ENCODE measurements around the gene ATXN2L. TPM values are rescaled to one million over a fixed set of nuclear protein-coding genes. Genes with fewer than 3 reads are reported as not detected.
A peak's percentile ranks its signal among the peaks of the same experiment; 100 is the strongest.

ATXN2L gene
- total and polyA plus RNA-seq, 2 of the 4 experiments (the other 2 are of a cell fraction), result 12.9 to 58.8 TPM

DNA sequence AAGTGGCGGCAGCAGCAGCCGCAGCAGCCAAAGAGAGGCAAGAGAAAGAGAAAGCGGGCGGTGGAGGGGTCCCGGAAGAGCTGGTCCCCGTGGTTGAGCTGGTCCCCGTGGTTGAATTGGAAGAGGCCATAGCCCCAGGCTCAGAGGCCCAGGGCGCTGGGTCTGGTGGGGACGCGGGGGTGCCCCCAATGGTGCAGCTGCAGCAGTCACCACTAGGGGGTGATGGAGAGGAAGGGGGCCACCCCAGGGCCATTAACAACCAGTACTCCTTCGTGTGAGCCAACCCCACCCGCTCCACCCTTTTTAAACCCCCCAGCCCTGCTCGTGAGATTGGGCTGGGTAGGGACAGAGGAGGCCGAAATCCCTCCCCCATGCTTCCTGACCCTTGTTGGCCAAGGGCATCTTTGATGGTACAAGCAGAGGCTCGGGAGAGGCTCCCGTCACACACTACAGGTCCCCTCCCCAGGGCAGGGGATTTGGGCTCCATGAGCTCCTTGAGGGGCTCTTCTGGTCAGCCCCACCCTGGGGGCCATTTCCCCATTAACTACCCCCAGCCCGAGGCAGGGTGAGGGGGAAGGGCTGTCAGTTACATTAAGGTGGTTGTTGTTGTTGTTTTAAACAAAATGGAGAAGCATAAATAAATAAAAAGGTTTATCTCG, 50.9 kb downstream of the ATXN2L start:
- Histone ChIP-seq H2AK9ac (replicated peaks; ENCODE audit: low read depth, low read length, poor library complexity) (peak overlapping the region; percentile 37), H2BK120ac (ENCODE audit: low read depth, low read length) (no peak overlapping the region), H2AFZ (replicated peaks; ENCODE audit: low read length, poor library complexity) (no peak overlapping the region), H3K9ac (ENCODE audit: low read depth, low read length) (no peak overlapping the region), H2BK5ac (ENCODE audit: low read depth, low read length, poor library complexity, severe bottlenecking) (no peak overlapping the region), H4K8ac (ENCODE audit: low read depth in 2 of 2, low read length in 2 of 2) (no peak overlapping the region), H3K18ac (ENCODE audit: low read depth, low read length) (no peak overlapping the region), H3K56ac (ENCODE audit: extremely low read depth, insufficient read depth, low read length) (no peak overlapping the region), H4K20me1 (ENCODE audit: insufficient read depth, low read length) (no peaks in the 10 kb centered on the region), H3K9me3 (ENCODE audit: control insufficient read depth, insufficient read depth, low read length) (no peaks in the 10 kb centered on the region), H3K36me3 (ENCODE audit: control insufficient read depth, insufficient read depth, low read length) (peaks cover 49% of the 10 kb centered on the region), H2BK15ac (ENCODE audit: low read depth, low read length) (no peak overlapping the region), H4K91ac (ENCODE audit: insufficient read depth, low read depth, low read length) (no peak overlapping the region), H3K27me3 (ENCODE audit: control insufficient read depth, insufficient read depth, low read length) (no peaks in the 10 kb centered on the region), H2AK5ac (ENCODE audit: low read depth, low read length) (no peak overlapping the region), H3K27ac (ENCODE audit: insufficient read depth, low read length) (no peak overlapping the region), H3K79me1 (ENCODE audit: low read depth in 1 of 2, low read length in 2 of 2) (peaks cover 9 to 21% of the 10 kb centered on the region in 2 experiments; a peak in 3 of 4 replicates), H3K4me3 (ENCODE audit: insufficient read depth, low read depth, low read length) (no peak overlapping the region), H3K14ac (replicated peaks; ENCODE audit: low read depth, low read length) (no peak overlapping the region), H2BK20ac (ENCODE audit: low read depth, low read length) (no peak overlapping the region), H3K23ac (ENCODE audit: low read depth, low read length) (no peak overlapping the region), H4K5ac (ENCODE audit: low read depth, low read length) (no peak overlapping the region), H3K4me2 (ENCODE audit: low read depth, low read length) (no peak overlapping the region), H3K4me1 (ENCODE audit: control insufficient read depth, insufficient read depth, low read length) (no peaks in the 10 kb centered on the region), H3K4ac (ENCODE audit: low read depth, low read length) (no peak overlapping the region), H3K9me1 (ENCODE audit: insufficient read depth, low read length) (no peaks in the 10 kb centered on the region)
- ATAC-seq (ENCODE audit: low read depth), result peak; percentile 64
- POLR2A ChIA-PET (ENCODE audit: unreplicated experiment), result no interaction called here
- TF ChIP-seq MXI1 (IDR thresholded peaks at IDR 0.05; ENCODE audit: borderline replicate concordance, low read depth, low read length), result no peak
- TF ChIP-seq, protein P1, sequence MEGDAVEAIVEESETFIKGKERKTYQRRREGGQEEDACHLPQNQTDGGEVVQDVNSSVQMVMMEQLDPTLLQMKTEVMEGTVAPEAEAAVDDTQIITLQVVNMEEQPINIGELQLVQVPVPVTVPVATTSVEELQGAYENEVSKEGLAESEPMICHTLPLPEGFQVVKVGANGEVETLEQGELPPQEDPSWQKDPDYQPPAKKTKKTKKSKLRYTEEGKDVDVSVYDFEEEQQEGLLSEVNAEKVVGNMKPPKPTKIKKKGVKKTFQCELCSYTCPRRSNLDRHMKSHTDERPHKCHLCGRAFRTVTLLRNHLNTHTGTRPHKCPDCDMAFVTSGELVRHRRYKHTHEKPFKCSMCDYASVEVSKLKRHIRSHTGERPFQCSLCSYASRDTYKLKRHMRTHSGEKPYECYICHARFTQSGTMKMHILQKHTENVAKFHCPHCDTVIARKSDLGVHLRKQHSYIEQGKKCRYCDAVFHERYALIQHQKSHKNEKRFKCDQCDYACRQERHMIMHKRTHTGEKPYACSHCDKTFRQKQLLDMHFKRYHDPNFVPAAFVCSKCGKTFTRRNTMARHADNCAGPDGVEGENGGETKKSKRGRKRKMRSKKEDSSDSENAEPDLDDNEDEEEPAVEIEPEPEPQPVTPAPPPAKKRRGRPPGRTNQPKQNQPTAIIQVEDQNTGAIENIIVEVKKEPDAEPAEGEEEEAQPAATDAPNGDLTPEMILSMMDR (conservative IDR thresholded peaks at IDR 0.05; ENCODE audit: low read depth, low read length), result peak; percentile 52
- TF ChIP-seq MAZ (IDR thresholded peaks at IDR 0.05; ENCODE audit: borderline replicate concordance, low read depth, low read length), result peak; percentile 63; the same call in 1 of the 2 replicates
- peak; percentile 28 for TF ChIP-seq RAD21 (IDR thresholded peaks at IDR 0.05; ENCODE audit: low read length)
- peak; percentile 29; the same call in 1 of the 2 replicates for TF ChIP-seq SMC3 (IDR thresholded peaks at IDR 0.05; ENCODE audit: low read depth, low read length)
- no peak for TF ChIP-seq RFX5 (IDR thresholded peaks at IDR 0.05; ENCODE audit: low read depth, low read length)
- intact Hi-C loops (cut with micrococcal nuclease), result loop anchor here (1.0 kb wide), 1 partner anchor 72 kb away; no protein-coding TSS in a partner anchor
- no TSS peak for BruUV-seq (replicated peaks)
- in situ Hi-C loops (cut with MboI; ENCODE audit: low sequenced_read_pairs), result no loop called here
- DNase-seq, result no peak
- CTCF ChIA-PET, result interaction anchor here (0.9 to 1.1 kb wide), 2 partner anchors 9 to 27 kb away, joined by 4 read pairs; partner anchors contain the start of gene TUFM
- dilution Hi-C loops (cut with HindIII; ENCODE audit: low sequenced_read_pairs, unreplicated experiment), result no loop called here
- WGBS, 2 experiments (ENCODE audit: extremely low coverage in 2 of 2, insufficient read length in 1 of 2), result 92% methylated on average over 5 of the region's 18 CpGs; no CpG with 5 or more reads in 1 of the 2 experiments

All from IMR-90 (cell line).